Loucy (cell line): Measurements from ENCODE around the gene TMEM158.

Source experiments
- H2AFZ ChIP-seq: fragments of 200-600 bp; sonication (generic); 2 replicates; pipeline ENCODE4 v1.6.0; 2016; ENCODE audit warnings: antibody characterized with exemption, mild to moderate bottlenecking, low read length, moderate library complexity
- H3F3A ChIP-seq: fragments of 200-600 bp; 2 replicates; pipeline ENCODE4 v1.6.0; 2016; ENCODE audit warnings: antibody characterized with exemption, low read depth, mild to moderate bottlenecking
- H3K27me3 ChIP-seq: fragments of 200-600 bp; sonication (generic); 2 replicates; pipeline ENCODE4 v1.6.1; 2014; ENCODE audit warnings: low read length, mild to moderate bottlenecking; ENCODE audit not compliant: insufficient read depth, poor library complexity, severe bottlenecking
- H3K36me3 ChIP-seq: fragments of 200-600 bp; sonication (generic); 2 replicates; pipeline ENCODE4 v1.6.1; 2016; ENCODE audit warnings: low read length; ENCODE audit not compliant: insufficient read depth
- H3K4me1 ChIP-seq: fragments of 200-600 bp; sonication (generic); 2 replicates; pipeline ENCODE4 v1.5.1; 2014; ENCODE audit warnings: low read length, mild to moderate bottlenecking; ENCODE audit not compliant: insufficient read depth, poor library complexity, severe bottlenecking
- H3K4me2 ChIP-seq: fragments of 200-600 bp; sonication (generic); 2 replicates; pipeline ENCODE4 v1.6.0; 2014; ENCODE audit warnings: antibody characterized with exemption, low read length, low read depth, mild to moderate bottlenecking; ENCODE audit not compliant: poor library complexity, severe bottlenecking
- H3K4me3 ChIP-seq: fragments of 200-600 bp; sonication (generic); 2 replicates; pipeline ENCODE4 v1.5.1; 2014; ENCODE audit warnings: low read length, mild to moderate bottlenecking, mixed read lengths; ENCODE audit not compliant: poor library complexity, severe bottlenecking
- H3K79me2 ChIP-seq: fragments of 200-600 bp; sonication (generic); 2 replicates; pipeline ENCODE4 v1.6.1; 2014; ENCODE audit warnings: low read length; ENCODE audit not compliant: insufficient read depth
- H3K9ac ChIP-seq: fragments of 200-600 bp; sonication (generic); 2 replicates; pipeline ENCODE4 v1.6.0; 2014; ENCODE audit warnings: mild to moderate bottlenecking, low read depth, low read length, moderate library complexity; ENCODE audit not compliant: poor library complexity, severe bottlenecking
- H3K9me2 ChIP-seq: fragments of 200-600 bp; sonication (generic); replicated peaks from 2 replicates; pipeline ENCODE4 v1.6.1; 2016; ENCODE audit warnings: low read depth, low read length, mixed read lengths
- H3K9me3 ChIP-seq: fragments of 200-600 bp; sonication (generic); 2 replicates; pipeline ENCODE4 v1.6.1; 2014; ENCODE audit warnings: mild to moderate bottlenecking, antibody characterized with exemption, low read length, low read depth; ENCODE audit not compliant: insufficient read depth
- H4K20me1 ChIP-seq: fragments of 200-600 bp; sonication (generic); 2 replicates; pipeline ENCODE4 v1.6.0; 2014; ENCODE audit warnings: antibody characterized with exemption, low read length, mild to moderate bottlenecking; ENCODE audit not compliant: insufficient read depth, poor library complexity, severe bottlenecking
- EZH2phosphoT487 ChIP-seq: fragments of 200-600 bp; IDR thresholded peaks from 2 replicates; pipeline ENCODE4 v1.6.1; 2018; ENCODE audit warnings: antibody characterized with exemption, mild to moderate bottlenecking, moderate library complexity, borderline replicate concordance
- TF ChIP-seq, protein P1 (sequence below): fragments of 200-600 bp; sonication (generic); conservative IDR thresholded peaks from 2 replicates; pipeline ENCODE4 v1.5.1; 2014; ENCODE audit warnings: mild to moderate bottlenecking, antibody characterized with exemption, low read length

The TMEM158 gene

DNA sequence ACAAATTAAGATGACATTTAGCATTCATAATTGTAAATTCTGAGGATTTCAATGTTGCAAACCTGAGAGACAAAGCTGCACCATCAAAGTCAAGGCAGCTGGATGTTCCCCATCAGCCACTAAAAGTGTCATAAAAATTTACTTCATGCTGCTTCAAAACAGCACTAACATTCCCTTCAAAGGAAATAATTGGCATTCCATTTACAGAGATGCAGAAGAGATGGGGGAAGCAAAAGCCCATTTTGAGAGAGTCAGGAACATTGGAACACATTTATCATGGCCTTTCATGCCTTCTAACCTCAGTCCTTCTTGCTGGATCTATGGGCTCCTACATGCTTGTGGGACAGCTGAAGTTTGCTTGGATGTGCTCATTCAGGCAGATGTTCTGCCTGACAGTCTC, 6.4 kb upstream of the TMEM158 start:
- no peaks in the 10 kb centered on the region for H4K20me1 ChIP-seq
- H3K4me3 ChIP-seq, result no peak overlapping the region
- H3K9me3 ChIP-seq, result no peaks in the 10 kb centered on the region
- H3K4me2 ChIP-seq, result no peak overlapping the region
- TF ChIP-seq, protein P1, sequence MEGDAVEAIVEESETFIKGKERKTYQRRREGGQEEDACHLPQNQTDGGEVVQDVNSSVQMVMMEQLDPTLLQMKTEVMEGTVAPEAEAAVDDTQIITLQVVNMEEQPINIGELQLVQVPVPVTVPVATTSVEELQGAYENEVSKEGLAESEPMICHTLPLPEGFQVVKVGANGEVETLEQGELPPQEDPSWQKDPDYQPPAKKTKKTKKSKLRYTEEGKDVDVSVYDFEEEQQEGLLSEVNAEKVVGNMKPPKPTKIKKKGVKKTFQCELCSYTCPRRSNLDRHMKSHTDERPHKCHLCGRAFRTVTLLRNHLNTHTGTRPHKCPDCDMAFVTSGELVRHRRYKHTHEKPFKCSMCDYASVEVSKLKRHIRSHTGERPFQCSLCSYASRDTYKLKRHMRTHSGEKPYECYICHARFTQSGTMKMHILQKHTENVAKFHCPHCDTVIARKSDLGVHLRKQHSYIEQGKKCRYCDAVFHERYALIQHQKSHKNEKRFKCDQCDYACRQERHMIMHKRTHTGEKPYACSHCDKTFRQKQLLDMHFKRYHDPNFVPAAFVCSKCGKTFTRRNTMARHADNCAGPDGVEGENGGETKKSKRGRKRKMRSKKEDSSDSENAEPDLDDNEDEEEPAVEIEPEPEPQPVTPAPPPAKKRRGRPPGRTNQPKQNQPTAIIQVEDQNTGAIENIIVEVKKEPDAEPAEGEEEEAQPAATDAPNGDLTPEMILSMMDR, result no peak
- no peak for TF ChIP-seq EZH2phosphoT487
- peaks cover 6% of the 10 kb centered on the region for H3K27me3 ChIP-seq
- no peaks in the 10 kb centered on the region for H3F3A ChIP-seq
- H3K9ac ChIP-seq, result no peak overlapping the region
- H3K36me3 ChIP-seq, result no peaks in the 10 kb centered on the region
- H3K79me2 ChIP-seq, result no peaks in the 10 kb centered on the region
- no peaks in the 10 kb centered on the region for H3K9me2 ChIP-seq
- H3K4me1 ChIP-seq, result peaks cover 6% of the 10 kb centered on the region
- no peak overlapping the region for H2AFZ ChIP-seq

DNA sequence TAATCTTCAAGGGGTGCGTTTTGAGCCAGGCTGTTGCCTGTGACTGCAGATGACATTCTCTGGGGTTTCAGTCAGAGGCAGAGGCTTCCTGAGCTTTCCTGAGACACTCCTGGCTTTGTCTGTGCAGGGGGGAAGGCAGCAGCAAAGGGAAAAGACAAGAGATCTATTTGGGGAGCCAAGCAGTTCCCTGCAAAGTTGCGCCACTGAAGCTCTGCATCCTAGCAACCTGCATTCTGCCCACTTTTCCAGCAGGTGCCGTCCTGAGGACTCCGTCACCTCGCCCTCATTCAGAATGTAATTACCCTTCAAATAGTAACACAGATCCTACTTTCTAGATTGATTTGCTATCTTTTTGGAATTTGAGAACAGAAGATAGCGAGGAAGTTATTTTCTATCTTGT, 1.9 kb upstream of the TMEM158 start:
- no peak overlapping the region for H2AFZ ChIP-seq

DNA sequence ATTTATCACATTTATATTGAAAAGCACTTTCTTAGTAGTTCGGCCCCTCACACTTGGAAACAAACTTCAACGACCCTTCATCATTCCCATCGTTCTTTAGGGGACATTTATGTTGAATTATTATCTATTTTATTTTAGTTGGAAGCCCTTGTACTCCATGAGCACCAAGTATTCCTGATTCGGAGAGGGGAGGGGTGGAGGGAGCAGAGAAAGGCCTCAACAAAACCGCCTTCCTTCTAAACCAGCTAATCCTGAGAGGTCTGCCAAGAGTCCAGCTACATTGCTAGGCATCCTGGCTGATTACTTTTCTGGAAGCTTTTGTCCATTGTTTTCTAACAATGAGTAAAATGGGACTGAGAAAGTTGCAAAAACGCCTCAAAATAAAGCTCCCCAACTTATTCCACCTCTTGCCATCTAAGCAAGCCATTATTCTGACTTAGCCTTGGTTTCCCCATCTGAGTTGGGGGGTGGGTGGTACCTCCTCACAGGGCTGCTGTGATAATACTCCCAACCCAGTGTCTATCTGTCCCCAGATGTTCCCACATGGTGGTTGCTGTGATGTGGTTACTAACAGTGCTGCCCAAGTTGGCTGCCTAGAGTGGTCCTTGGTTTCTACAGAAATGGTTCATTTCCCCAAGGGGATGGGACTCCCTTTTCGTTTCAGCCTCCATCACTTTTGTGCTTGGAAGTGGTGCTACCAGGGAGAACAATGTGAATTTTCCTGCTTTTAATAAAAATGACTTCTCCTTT, 1.2 kb upstream of the TMEM158 start:
- Histone ChIP-seq H2AFZ (no peak overlapping the region), H3F3A (no peaks in the 10 kb centered on the region), H4K20me1 (no peaks in the 10 kb centered on the region), H3K79me2 (no peaks in the 10 kb centered on the region), H3K4me2 (peak overlapping the region; percentile 69), H3K4me3 (no peak overlapping the region), H3K9me2 (no peaks in the 10 kb centered on the region), H3K27me3 (peaks cover 25% of the 10 kb centered on the region), H3K9ac (no peak overlapping the region), H3K36me3 (no peaks in the 10 kb centered on the region), H3K4me1 (peaks cover 7% of the 10 kb centered on the region), H3K9me3 (no peaks in the 10 kb centered on the region)
- no peak for TF ChIP-seq EZH2phosphoT487

More for the DNA sequence above, 1.9 kb upstream of the TMEM158 start:
- Histone ChIP-seq H3K36me3 (no peaks in the 10 kb centered on the region), H3K27me3 (peaks cover 25% of the 10 kb centered on the region), H3K4me3 (no peak overlapping the region), H3K9me3 (no peaks in the 10 kb centered on the region), H3K9me2 (no peaks in the 10 kb centered on the region), H3K4me2 (no peak overlapping the region), H3F3A (no peaks in the 10 kb centered on the region), H3K79me2 (no peaks in the 10 kb centered on the region), H3K9ac (no peak overlapping the region), H3K4me1 (peaks cover 7% of the 10 kb centered on the region), H4K20me1 (no peaks in the 10 kb centered on the region)
- no peak for TF ChIP-seq EZH2phosphoT487
- TF ChIP-seq, protein P1, result no peak
